Astrocyte (in vitro differentiated cells and primary cell): ENCODE results near the gene SLC35C1. TPM values are rescaled to one million over a fixed set of nuclear protein-coding genes. Genes with fewer than 3 reads are reported as not detected.

Experiments used
- DNase-seq: peaks from one replicate; pipeline ENCODE4 v3.0.0-alpha.2; 2010; ENCODE audit warnings: low read depth
- FAIRE-seq: peaks from 2 replicates; lab custom pipeline; 2011; peaks lifted over from hg19 to GRCh38; lab: Jason Lieb, UNC
- H2AFZ ChIP-seq: 2 replicates; pipeline ENCODE4 v1.6.0; 2012; ENCODE audit warnings: low read depth, low read length, inconsistent platforms
- H3K27ac ChIP-seq: 2 replicates; pipeline ENCODE4 v1.5.1; 2011; ENCODE audit warnings: low read depth, low read length, inconsistent platforms
- H3K27me3 ChIP-seq: 2 replicates; pipeline ENCODE4 v1.6.0; 2011; ENCODE audit warnings: low read length, inconsistent platforms; ENCODE audit not compliant: insufficient read depth
- H3K36me3 ChIP-seq: 2 replicates; pipeline ENCODE4 v1.5.1; 2011; ENCODE audit warnings: low read length, inconsistent platforms; ENCODE audit not compliant: insufficient read depth
- H3K4me1 ChIP-seq: 2 replicates; pipeline ENCODE4 v1.5.1; 2011; ENCODE audit warnings: low read length, inconsistent platforms; ENCODE audit not compliant: insufficient read depth
- H3K4me2 ChIP-seq: 2 replicates; pipeline ENCODE4 v1.6.0; 2012; ENCODE audit warnings: low read length, inconsistent platforms
- H3K4me3 ChIP-seq: 2 replicates; pipeline ENCODE4 v1.5.1; 2011; ENCODE audit warnings: low read depth, mild to moderate bottlenecking, low read length, inconsistent platforms; ENCODE audit not compliant: insufficient read depth
- H3K79me2 ChIP-seq: 2 replicates; pipeline ENCODE4 v1.6.0; 2012; ENCODE audit warnings: mild to moderate bottlenecking, low read length, inconsistent platforms; ENCODE audit not compliant: insufficient read depth
- H3K9ac ChIP-seq: 2 replicates; pipeline ENCODE4 v1.6.0; 2012; ENCODE audit warnings: mild to moderate bottlenecking, low read length, inconsistent platforms
- H3K9me3 ChIP-seq: 2 replicates; pipeline ENCODE4 v1.5.1; 2012; ENCODE audit warnings: low read depth, mild to moderate bottlenecking, low read length, inconsistent platforms; ENCODE audit not compliant: insufficient read depth
- H4K20me1 ChIP-seq: 2 replicates; pipeline ENCODE4 v1.6.0; 2012; ENCODE audit warnings: low read length, inconsistent platforms; ENCODE audit not compliant: insufficient read depth
- H3K27ac Mint-ChIP-seq: one replicate; pipeline ENCODE4 v1.8.0; 2021; ENCODE audit warnings: mild to moderate bottlenecking, mixed read lengths; ENCODE audit not compliant: unreplicated experiment
- H3K27me3 Mint-ChIP-seq: one replicate; pipeline ENCODE4 v1.8.0; 2021; ENCODE audit warnings: low read depth, mixed read lengths; ENCODE audit not compliant: unreplicated experiment
- H3K36me3 Mint-ChIP-seq: one replicate; pipeline ENCODE4 v1.8.0; 2021; ENCODE audit warnings: low read depth, mixed read lengths; ENCODE audit not compliant: unreplicated experiment
- H3K4me1 Mint-ChIP-seq: one replicate; pipeline ENCODE4 v1.8.0; 2021; ENCODE audit warnings: low read depth, mixed read lengths; ENCODE audit not compliant: unreplicated experiment
- H3K4me3 Mint-ChIP-seq: one replicate; pipeline ENCODE4 v1.8.0; 2021; ENCODE audit warnings: mild to moderate bottlenecking, moderate library complexity, mixed read lengths; ENCODE audit not compliant: unreplicated experiment
- H3K9me3 Mint-ChIP-seq: one replicate; pipeline ENCODE4 v1.8.0; 2021; ENCODE audit warnings: mild to moderate bottlenecking, mixed read lengths; ENCODE audit not compliant: unreplicated experiment
- CTCF ChIP-seq: IDR thresholded peaks from 2 replicates; pipeline ENCODE4 v1.5.1; 2011; ENCODE audit warnings: low read depth, mild to moderate bottlenecking, inconsistent platforms, low read length, moderate library complexity; ENCODE audit not compliant: insufficient read depth
- EZH2 ChIP-seq: IDR thresholded peaks from 2 replicates; pipeline ENCODE4 v1.6.1; 2012; ENCODE audit warnings: mild to moderate bottlenecking, low read length, inconsistent platforms; ENCODE audit not compliant: insufficient read depth
- total RNA-seq: library from RNA; stranded (reverse); gene quantifications from 2 replicates; pipeline ENCODE4 v1.2.1, GENCODE V29; 2021

Gene SLC35C1
- total RNA-seq, 1 donor from 2014 or later, result 23.4 TPM

- no peak overlapping the region for H2AFZ ChIP-seq
- H3K27ac Mint-ChIP-seq, result no peak overlapping the region
- no peak overlapping the region for H3K27ac ChIP-seq
- peaks cover 26% of the 10 kb centered on the region for H3K27me3 Mint-ChIP-seq
- no peaks in the 10 kb centered on the region for H3K36me3 Mint-ChIP-seq
- H3K9ac ChIP-seq, result no peak overlapping the region
- H3K4me1 ChIP-seq, result no peaks in the 10 kb centered on the region
- H3K9me3 ChIP-seq, result no peaks in the 10 kb centered on the region
- H3K4me3 ChIP-seq, result no peak overlapping the region
- no peaks in the 10 kb centered on the region for H4K20me1 ChIP-seq
- DNase-seq (no peak), FAIRE-seq (no peak)
- H3K79me2 ChIP-seq, result no peaks in the 10 kb centered on the region
- no peaks in the 10 kb centered on the region for H3K36me3 ChIP-seq
- H3K27me3 ChIP-seq, result peaks cover 5% of the 10 kb centered on the region
- TF ChIP-seq CTCF, result no peak
- no peak for TF ChIP-seq EZH2
- H3K9me3 Mint-ChIP-seq, result peaks cover 6% of the 10 kb centered on the region
- H3K4me1 Mint-ChIP-seq, result no peaks in the 10 kb centered on the region
- no peak overlapping the region for H3K4me2 ChIP-seq
- no peak overlapping the region for H3K4me3 Mint-ChIP-seq
Measured at GRCh38 chr11:45791524-45791923, 13.4 kb upstream of the SLC35C1 start.

- DNase-seq (no peak), FAIRE-seq (no peak)
- Histone ChIP-seq H3K4me3 (no peak overlapping the region), H3K27me3 (peaks cover 5% of the 10 kb centered on the region), H3K4me2 (no peak overlapping the region), H3K9me3 (no peaks in the 10 kb centered on the region), H3K9ac (no peak overlapping the region), H2AFZ (no peak overlapping the region), H3K79me2 (no peaks in the 10 kb centered on the region), H3K27ac (no peak overlapping the region), H4K20me1 (no peaks in the 10 kb centered on the region), H3K4me1 (no peaks in the 10 kb centered on the region), H3K36me3 (no peaks in the 10 kb centered on the region)
- H3K4me3 Mint-ChIP-seq, result no peak overlapping the region
- TF ChIP-seq EZH2, result no peak
- no peak for TF ChIP-seq CTCF
- no peaks in the 10 kb centered on the region for H3K4me1 Mint-ChIP-seq
- H3K36me3 Mint-ChIP-seq, result peaks cover 2% of the 10 kb centered on the region
- H3K27me3 Mint-ChIP-seq, result peaks cover 25% of the 10 kb centered on the region
- H3K27ac Mint-ChIP-seq, result no peak overlapping the region
- peaks cover 2% of the 10 kb centered on the region for H3K9me3 Mint-ChIP-seq
Measured at GRCh38 chr11:45794169-45794568, 10.8 kb upstream of the SLC35C1 start.

DNA sequence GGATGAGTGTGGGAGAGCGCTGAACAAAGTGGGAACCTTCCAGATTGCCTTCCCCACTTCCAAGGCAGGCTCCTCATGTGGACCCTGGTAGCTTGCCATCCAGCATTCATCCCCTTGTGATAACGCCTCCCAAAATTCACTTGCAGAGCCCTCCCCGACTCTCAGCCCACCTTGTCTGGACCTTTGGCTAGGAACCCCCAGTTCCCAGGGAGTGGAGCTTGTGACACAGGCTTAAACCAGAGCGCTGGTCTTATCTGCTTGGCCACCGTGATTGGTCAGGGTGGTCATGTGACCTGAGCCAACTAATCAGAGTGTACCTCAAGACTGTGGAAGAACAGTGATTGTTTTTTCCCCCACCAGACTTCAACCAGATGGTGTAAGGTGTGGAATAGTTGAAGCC, 9.6 kb upstream of the SLC35C1 start:
- Histone ChIP-seq H3K9ac (no peak overlapping the region), H3K36me3 (no peaks in the 10 kb centered on the region), H3K27me3 (peaks cover 3% of the 10 kb centered on the region), H3K27ac (no peak overlapping the region), H4K20me1 (no peaks in the 10 kb centered on the region), H3K4me3 (no peak overlapping the region), H3K4me2 (no peak overlapping the region), H3K9me3 (no peaks in the 10 kb centered on the region), H2AFZ (no peak overlapping the region), H3K79me2 (no peaks in the 10 kb centered on the region), H3K4me1 (no peaks in the 10 kb centered on the region)
- FAIRE-seq, result no peak
- H3K36me3 Mint-ChIP-seq, result peaks cover 2% of the 10 kb centered on the region
- no peaks in the 10 kb centered on the region for H3K9me3 Mint-ChIP-seq
- H3K27ac Mint-ChIP-seq, result no peak overlapping the region
- no peak overlapping the region for H3K4me3 Mint-ChIP-seq
- DNase-seq, result no peak
- H3K27me3 Mint-ChIP-seq, result peaks cover 25% of the 10 kb centered on the region
- TF ChIP-seq EZH2 (no peak), CTCF (no peak)
- H3K4me1 Mint-ChIP-seq, result no peaks in the 10 kb centered on the region
